AG20443 (cell line): ENCODE data around the gene CENPC.
"Not testable (repeated sequence)": the region's sequence is repeated elsewhere in the genome, so short reads cannot be mapped to it uniquely, and the experiment has no call there.

Experiments
- DNase-seq: peaks from one replicate; pipeline ENCODE4 v3.0.0; 2012; ENCODE audit warnings: low spot score, mixed read lengths

Gene CENPC

DNA sequence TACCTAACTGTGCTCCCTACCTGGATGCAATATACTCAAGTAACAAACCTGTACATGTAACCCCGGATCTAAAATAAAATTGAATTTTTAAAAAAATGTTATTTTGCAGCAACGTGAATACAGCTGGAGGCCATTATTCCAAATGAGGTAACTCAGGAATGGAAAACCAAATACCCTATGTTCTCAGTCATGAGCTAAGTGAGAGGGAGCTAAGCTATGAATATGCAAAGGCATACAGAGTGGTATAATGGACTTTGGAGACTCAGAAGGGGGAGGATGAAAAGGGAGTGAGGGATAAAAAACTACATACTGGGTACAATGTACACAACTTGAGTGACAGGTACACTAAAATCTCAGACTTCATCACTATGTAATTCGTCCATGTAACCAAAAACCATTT lies 78.6 kb downstream of the CENPC start:
- DNase-seq: no peak

DNA sequence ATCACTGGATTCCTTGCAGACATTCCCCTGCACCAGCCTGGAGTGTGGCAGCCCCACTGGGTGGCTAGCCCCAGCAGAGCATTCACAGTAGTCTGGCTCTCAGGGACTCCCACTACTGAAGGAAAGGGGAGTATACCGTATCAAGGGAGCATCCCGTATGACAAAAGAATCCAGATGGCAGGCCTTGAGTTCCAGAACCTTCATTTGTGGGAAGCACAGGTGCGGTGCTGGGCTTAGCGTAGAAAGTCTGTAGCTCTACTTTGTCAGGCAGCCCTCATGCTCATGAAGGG lies 79.6 kb downstream of the CENPC start:
- DNase-seq: no peak

DNA sequence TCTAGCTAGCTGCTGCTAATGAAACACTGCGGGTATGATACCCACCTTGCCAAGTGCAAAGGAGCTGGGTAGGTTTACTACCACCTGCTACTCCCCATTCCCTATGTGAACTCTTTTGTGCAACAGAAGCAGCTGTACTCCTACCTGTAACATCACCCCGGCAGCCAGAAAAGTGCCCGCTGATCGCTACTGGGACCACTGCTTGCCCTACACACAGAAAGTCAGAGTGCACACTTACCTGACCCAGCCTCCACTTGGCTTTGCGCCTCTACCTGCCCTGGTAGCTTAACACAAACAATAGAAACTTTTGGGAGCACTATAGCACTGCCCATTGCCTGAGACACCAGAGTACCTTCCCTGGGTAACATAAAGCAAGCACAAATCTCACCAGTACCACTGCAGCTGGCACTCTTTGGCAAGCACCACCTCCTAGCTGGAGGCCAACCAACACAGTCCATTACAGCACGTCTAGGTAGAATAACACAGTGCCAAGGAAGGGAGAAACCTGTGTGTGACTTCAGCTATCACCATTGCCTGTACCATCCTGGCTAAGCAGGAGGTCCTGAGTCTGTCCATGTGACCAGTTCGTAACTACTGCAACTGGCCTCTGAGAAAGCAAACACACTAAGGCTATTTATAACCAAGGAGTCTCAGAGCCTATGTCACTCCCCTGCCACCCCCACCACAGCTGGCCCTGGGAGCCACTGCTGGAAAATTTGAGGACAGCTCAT lies 80.1 kb downstream of the CENPC start:
- DNase-seq: no peak

DNA sequence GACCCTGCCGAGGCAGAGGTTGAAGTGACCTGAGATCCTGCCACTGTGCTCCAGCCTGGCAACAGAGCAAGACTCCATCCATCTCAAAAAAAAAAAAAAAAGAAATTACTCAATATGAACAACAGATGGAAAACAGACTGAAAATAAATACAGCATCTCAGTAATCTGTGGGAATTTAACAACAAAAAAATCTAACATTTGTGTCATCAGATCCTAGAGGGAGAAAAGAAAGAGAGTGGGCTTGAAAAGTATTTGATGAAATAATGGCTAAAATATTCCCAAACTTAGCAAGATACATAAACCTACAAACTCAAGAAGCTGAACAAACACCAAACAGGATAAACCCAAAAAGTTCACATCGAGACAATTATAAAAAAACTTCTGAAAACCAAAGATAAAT lies 84.7 kb downstream of the CENPC start:
- DNase-seq: no peak

DNA sequence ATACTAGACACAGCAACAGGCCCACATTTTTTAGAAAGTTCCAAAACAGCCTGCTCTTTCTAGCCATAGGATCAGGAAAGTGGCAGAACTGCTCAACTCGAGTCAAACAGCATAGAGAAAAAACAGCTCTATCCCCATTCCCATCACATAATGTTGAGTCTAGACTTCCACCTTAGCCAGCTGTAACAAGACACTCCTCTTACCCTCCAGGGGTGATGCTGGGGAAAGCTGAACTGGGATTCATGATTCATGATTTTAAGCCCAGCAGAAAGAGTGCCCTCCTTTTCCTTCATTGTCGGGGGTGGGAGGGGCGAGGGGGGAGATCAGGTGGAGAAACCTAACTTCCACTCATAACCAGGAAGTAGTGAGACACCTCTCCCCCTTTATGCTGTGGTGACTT lies 86.1 kb downstream of the CENPC start:
- no peak for DNase-seq

DNA sequence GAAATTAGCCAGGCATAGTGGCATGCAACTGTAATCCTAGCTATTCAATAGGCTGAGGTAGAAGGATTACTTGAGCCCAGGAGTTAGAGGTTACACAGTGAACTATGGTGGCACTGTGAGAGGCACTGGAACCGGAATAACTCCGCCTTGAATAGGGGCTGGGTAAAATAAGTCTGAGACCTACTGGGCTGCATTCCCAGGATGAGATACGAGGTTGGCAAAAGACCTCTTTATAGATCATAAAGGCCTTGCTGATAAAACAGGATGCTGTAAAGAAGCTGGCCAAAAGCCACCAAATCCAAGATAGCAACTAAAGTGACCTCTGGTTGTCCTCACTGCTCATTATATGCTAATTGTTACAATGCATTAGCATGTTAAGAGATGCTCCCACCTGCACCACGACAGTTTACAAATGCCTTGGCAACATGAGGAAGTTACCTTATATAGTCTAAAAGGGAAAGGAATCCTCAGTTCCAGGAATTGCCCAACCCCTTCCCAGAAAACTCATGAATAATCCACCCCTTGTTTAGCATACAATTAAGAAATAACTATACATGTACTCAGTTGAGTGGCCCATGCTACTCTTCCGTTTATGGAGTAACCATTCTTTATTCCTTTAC lies 88.6 kb downstream of the CENPC start:
- no peak for DNase-seq

- DNase-seq: not testable (repeated sequence)
Observed at GRCh38 chr4:67452846-67453205, 92.5 kb downstream of the CENPC start.

DNA sequence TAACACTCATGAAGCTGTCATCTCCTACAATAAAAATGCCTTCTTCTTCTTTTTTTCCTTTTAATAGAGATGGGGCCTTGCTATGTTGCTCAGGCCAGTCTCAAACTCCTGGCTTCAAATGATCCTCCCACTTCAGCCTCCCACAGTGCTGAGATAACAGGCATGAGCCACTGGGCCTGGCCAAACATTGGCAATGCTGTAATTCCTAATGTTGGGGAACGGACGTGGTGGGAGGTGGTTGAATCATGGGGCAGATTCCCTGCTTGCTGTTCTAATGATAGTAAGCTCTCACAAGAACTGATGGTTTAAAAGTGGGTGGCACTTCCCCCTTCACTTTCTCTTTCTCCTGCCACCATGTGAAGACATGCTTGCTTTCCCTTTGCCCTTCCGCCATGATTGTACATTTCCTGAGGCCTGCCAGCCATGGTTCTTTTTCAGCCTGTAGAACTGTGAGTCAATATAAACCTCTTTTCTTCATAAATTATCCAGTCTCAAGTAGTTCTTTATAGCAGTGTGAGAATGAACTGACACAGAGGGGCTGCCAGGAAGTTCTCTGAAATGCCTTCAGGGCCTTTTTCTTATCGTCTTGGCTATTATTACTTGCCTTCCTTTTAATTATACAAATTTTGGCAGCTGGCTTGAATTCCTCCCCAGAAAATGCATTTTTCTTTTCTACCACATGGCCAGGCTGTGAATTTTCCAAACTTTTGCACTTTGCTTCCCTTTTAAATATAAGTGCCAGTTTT lies 93.0 kb downstream of the CENPC start:
- no peak for DNase-seq

DNA sequence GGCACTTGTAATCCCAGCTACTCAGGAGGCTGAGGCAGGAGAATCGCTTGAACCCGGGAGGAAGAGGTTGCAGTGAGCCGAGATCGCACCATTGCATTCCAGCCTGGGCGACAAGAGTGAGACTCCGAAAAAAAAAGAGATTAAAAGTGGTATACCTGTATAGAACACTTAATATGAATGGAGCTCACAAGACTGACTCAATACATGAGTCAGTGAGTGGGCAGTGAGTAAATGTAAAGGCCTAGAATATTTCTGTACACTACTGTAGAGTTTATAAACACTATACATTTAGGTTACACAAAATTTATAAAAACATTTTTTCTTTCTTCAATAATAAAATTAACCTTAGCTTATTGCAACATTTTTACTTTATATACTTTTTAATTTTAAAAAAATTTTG lies 93.8 kb downstream of the CENPC start:
- no peak for DNase-seq

DNA sequence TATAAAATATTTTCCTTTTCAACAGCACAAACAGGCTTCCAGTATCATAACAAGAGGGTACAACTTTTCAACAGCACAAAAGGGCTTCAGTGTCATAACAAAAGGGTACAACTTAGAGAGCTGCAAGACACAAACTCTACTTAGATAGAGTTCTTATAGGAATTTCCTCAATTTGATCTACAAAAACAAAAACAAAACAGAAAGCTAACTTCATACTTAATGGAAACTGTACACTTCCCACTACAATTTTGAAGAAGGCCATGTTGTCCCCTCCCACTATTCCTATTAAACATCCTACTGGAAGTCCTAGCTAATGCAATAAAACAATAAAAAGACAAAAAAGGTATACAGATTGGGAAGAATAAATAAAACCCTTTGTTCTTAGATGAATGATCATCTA lies 96.7 kb downstream of the CENPC start:
- no peak for DNase-seq

DNA sequence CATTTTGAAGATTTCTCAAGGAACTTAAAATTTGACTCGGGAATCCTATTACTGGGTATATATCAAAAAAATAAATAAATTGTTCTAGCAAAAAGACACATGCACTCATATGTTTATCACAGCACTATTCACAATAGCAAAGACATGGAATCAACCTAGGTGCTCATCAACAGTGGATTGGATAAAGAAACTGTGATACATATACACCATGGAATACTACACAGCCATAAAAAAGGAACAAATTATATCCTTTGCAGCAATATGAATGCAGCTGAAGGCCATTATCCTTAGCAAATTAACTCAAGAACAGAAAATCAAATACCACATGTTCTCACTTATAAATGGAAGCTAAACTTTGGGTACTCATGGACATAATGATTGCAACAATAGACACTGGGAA lies 97.4 kb downstream of the CENPC start:
- DNase-seq: no peak

DNA sequence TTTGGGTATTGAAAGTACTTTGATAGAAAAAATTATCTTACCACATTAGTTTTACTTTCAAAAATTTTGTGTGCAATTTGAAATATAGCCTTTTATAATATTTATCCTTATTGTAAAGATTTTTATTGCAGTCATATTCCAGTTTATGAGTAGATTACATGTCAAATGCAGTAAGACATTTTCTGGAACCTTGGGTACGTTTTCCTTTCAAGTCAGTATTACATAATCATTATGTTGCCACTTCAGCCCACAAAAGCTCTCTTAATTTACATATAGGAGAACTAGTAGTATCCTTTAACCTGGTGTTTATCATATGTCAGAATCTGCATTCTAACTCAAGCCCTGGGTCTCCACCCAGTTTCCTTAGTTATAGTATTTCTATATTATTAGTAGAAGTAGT lies 98.5 kb downstream of the CENPC start:
- DNase-seq: no peak

- DNase-seq: not testable (repeated sequence)
Observed at GRCh38 chr4:67445881-67446280, 99.4 kb downstream of the CENPC start.

DNA sequence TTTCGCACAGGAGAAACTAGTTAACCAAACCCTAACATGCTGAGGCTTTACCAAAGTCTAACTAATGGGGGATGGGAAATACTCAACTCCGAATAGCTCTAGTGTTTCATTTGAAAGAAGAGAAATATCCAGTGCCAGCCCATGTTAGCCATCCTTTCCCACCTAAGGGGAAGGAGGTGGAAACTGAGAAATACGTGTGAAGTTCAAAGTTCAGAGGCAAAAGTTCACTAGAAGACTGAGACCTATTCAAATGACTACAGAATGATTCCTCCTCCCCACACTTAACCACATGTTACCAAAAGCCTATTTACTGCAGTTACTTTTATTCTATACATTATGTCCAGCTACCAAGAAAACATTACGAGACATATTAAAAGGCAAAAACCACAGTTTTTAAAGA lies 106.3 kb downstream of the CENPC start:
- no peak for DNase-seq

- DNase-seq: peak; percentile 23
Observed at GRCh38 chr4:67437974-67438713, 107.2 kb downstream of the CENPC start.

GRCh38 chr4:67436742-67437141 lies 108.6 kb downstream of the CENPC start:
- DNase-seq: no peak

DNA sequence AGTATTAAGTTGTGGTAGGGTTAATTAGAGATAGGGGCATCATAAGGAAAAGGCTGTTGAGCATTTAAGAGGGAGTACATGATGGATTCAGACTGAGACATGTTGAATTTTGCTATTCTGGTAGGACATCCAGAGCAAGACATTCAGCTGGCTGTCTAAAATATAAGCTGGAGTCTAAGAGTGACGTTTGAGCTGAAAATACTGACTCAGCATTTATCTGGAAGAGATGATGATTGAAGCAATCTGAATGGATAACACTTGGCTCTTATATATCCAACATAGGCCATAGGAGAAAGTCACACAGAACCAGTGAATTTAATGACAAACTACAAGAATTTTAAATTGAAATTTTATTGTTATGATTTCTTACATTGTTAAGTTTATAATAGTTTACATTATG lies 114.3 kb downstream of the CENPC start:
- no peak for DNase-seq

DNA sequence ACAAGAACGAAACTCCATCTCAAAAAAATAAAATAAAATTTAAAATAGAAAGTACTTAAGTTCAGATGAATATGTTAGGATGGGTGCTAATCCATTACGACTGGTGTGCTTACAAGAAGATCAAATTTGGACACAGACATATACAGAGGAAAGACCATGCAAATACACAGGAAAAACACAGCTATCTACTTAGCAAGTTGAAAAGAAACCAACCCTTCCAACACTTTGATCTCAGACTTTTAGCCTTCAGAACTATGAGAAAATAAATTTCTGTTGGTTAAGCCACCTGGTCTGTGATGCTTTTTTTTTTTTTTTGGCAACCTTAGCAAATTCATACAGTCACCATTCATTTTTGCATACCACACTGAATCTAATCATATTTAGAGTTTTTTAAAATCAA lies 116.5 kb downstream of the CENPC start:
- no peak for DNase-seq
